Bronchial epithelial cell (primary cell): ENCODE measurements around the gene PSMG3. TPM values are rescaled to one million over a fixed set of nuclear protein-coding genes. Genes with fewer than 3 reads are reported as not detected.

Experiments
- DNase-seq: peaks from one replicate; pipeline ENCODE4 v3.0.0-alpha.2; 2010; ENCODE audit warnings: low read depth
- FAIRE-seq: peaks from 2 replicates; lab custom pipeline; 2011; peaks lifted over from hg19 to GRCh38; lab: Jason Lieb, UNC
- H3K27me3 ChIP-seq: 2 replicates; pipeline ENCODE4 v1.5.1; 2011; ENCODE audit warnings: low read length; ENCODE audit not compliant: control insufficient read depth, insufficient read depth
- H3K36me3 ChIP-seq: 2 replicates; pipeline ENCODE4 v1.5.1; 2011; ENCODE audit warnings: low read length; ENCODE audit not compliant: control insufficient read depth, insufficient read depth
- H3K4me3 ChIP-seq: 2 replicates; pipeline ENCODE4 v1.5.1; 2011; ENCODE audit warnings: mild to moderate bottlenecking, low read depth, low read length, control low read depth
- total RNA-seq: library from RNA; depleted of rRNA; stranded (reverse); fragments of >200 nt; gene quantifications from 2 replicates; pipeline ENCODE4 v1.2.1, GENCODE V29; 2014
- TF ChIP-seq, protein P1 (sequence below): IDR thresholded peaks from 2 replicates; pipeline ENCODE4 v1.5.1; 2011; ENCODE audit warnings: mild to moderate bottlenecking, moderate library complexity, low read length, control low read depth, inconsistent platforms; ENCODE audit not compliant: insufficient read depth, severe bottlenecking

The PSMG3 gene
- total RNA-seq, 1 donor from 2014 or later = 50.8 TPM

DNA sequence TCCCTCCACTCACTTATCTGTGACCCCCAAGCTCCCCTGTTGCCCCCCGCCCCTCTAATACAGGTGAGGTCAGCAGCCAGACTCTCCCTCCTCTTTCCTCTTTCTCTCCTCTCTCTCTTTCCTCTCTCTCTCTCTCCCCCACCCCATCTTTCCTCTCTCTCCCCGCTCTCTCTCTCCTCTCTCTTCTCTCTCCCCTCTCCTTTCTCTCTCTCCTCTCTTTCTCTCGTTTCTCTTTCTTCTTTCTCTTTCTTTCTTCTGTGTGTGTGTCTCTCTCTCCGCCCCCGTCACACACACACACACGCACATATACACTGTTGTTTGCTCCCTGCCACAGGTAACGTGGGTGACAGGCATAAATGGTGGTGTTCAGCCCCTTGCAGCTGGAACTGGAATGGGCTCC is 37.2 kb upstream of the PSMG3 start:
- no peak for FAIRE-seq
- Histone ChIP-seq H3K27me3 (no peaks in the 10 kb centered on the region), H3K36me3 (no peaks in the 10 kb centered on the region), H3K4me3 (no peak overlapping the region)
- TF ChIP-seq, protein P1, sequence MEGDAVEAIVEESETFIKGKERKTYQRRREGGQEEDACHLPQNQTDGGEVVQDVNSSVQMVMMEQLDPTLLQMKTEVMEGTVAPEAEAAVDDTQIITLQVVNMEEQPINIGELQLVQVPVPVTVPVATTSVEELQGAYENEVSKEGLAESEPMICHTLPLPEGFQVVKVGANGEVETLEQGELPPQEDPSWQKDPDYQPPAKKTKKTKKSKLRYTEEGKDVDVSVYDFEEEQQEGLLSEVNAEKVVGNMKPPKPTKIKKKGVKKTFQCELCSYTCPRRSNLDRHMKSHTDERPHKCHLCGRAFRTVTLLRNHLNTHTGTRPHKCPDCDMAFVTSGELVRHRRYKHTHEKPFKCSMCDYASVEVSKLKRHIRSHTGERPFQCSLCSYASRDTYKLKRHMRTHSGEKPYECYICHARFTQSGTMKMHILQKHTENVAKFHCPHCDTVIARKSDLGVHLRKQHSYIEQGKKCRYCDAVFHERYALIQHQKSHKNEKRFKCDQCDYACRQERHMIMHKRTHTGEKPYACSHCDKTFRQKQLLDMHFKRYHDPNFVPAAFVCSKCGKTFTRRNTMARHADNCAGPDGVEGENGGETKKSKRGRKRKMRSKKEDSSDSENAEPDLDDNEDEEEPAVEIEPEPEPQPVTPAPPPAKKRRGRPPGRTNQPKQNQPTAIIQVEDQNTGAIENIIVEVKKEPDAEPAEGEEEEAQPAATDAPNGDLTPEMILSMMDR = no peak
- DNase-seq = no peak

DNA sequence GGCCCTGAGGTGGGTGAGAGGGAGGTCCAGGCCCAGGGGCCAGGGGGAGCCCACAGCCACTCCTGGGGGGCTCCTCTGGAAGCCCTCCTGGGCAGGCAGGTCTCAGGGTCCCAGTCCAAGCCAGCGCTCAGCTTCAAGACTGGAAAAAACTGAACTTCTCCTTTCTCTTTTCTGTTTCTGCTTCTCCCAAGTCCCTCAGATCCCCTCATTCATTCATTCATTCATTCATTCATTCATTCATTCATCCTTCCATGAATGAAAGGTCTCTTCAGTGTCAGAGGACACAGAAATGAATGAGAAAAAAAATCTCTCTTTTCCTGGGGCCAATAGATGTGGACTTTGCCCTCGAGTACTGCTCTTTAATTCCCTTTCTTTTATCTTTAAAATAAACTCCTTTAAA is 34.6 kb upstream of the PSMG3 start:
- TF ChIP-seq, protein P1 = no peak
- no peaks in the 10 kb centered on the region for H3K27me3 ChIP-seq
- H3K4me3 ChIP-seq = no peak overlapping the region
- DNase-seq (no peak), FAIRE-seq (no peak)
- H3K36me3 ChIP-seq = no peaks in the 10 kb centered on the region

DNA sequence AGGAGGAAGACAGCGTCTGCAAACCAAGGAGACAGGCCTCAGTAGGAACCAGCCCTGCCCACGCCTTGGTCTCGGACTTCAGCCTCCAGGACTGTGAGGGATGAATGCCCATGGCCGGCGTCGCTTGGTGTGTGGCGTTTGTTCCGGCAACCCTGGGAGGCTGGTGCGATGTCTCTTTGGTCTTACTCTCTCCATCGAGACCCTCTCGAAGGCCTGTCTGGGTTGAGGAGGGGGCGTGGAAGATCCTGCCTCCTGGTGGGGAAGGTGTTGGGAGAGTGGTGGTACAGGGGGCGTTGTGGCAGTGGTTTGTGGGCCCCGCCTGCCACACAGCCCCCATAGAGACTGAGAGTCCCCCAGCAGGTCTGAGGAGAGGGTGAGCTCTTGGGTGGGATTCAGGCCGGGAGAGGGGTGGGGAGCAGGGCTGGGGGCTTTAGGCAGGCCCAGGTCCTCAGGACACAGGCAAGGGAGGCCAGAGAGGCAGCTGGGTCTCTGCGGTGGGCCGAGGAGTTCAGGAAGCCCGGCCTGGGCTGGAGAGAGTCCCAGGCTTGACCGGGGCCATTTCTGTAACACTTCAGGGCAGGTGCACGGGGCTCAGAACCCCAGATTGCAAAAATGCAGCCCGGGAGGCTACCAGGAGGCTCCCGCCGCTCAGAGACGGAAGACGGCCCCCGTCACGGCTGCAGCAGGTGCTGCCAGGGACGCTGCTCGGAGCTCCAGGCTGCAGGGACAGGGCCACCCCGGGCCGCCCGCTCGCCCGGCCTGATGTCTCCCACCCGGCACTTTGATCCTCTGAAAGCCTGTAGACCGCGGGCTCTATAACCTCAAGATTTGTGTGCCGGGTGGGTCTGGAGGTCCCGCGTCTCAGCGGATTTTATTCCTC is 33.8 kb upstream of the PSMG3 start:
- no peaks in the 10 kb centered on the region for H3K27me3 ChIP-seq
- H3K36me3 ChIP-seq = no peaks in the 10 kb centered on the region
- FAIRE-seq (no peak), DNase-seq (no peak)
- TF ChIP-seq, protein P1 = no peak
- H3K4me3 ChIP-seq = no peak overlapping the region

DNA sequence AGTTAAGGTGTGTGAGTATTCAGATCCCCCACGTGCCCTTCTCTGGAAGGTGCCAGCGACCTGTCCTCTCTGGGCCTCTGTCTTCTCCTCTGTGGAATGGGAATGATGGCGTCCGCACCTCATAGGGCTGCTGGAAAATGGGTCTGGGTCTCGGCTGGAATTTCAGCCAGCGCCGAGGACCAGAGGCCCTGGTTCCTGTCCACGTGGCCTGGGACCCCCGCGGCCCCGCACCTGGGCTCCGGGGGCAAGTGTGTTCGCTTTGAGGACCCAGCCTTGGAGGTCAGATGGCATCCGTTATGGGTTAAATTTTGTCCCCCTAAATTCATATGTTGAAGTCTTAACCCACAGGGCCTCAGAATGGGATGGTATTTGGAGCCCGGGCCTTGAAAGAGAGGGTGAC is 32.6 kb upstream of the PSMG3 start:
- no peaks in the 10 kb centered on the region for H3K27me3 ChIP-seq
- FAIRE-seq = no peak

DNA sequence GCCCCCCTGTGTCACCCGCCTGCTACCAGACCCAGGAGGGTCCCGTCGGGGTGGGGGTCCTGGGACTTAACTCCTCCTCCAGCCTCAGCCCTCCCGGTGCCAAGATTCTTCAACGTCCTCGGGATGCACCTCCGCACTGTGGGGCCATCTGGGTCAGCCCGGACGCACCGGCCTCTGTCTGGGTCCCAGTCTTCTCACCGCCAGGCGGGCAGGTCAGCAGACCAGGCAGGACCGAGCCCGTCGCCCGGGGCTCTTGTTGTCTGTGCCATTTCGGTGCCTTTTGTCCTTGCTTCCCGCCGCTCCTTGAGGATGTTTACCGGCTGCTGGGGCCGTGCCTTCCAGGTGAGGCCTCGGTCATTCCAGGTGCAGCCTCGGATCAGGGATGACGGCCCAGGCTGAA is 32.1 kb upstream of the PSMG3 start:
- Histone ChIP-seq H3K27me3 (no peaks in the 10 kb centered on the region), H3K4me3 (no peak overlapping the region), H3K36me3 (no peaks in the 10 kb centered on the region)
- TF ChIP-seq, protein P1 = no peak
- DNase-seq = no peak
- no peak for FAIRE-seq

More for the DNA sequence above, 32.6 kb upstream of the PSMG3 start:
- no peak for DNase-seq
- Histone ChIP-seq H3K4me3 (no peak overlapping the region), H3K36me3 (no peaks in the 10 kb centered on the region)
- TF ChIP-seq, protein P1 = no peak
